ENCODE measurements around the gene SPI1.

The SPI1 gene

GRCh38 chr11:47398551-47398950 is 20.2 kb upstream of the SPI1 start:
- no peak for ATAC-seq
- no peak for TF ChIP-seq PATZ1 (CRISPR knock-in tag; IDR thresholded peaks at IDR 0.05; ENCODE audit: borderline replicate concordance)
- no peak for TF ChIP-seq ZNF8 (CRISPR knock-in tag; IDR thresholded peaks at IDR 0.05)
- TF ChIP-seq TCF4 (CRISPR knock-in tag; IDR thresholded peaks at IDR 0.05; ENCODE audit: borderline replicate concordance) = no peak
- no peak for TF ChIP-seq ZNF565 (CRISPR knock-in tag; conservative IDR thresholded peaks at IDR 0.05; ENCODE audit: low read depth)
- no peak for TF ChIP-seq RARB (CRISPR knock-in tag; IDR thresholded peaks at IDR 0.05)
- TF ChIP-seq ZC3H10 (CRISPR knock-in tag; IDR thresholded peaks at IDR 0.05) = no peak
- no peak for TF ChIP-seq CREB5 (CRISPR knock-in tag; IDR thresholded peaks at IDR 0.05; ENCODE audit: low read depth)
- TF ChIP-seq SNAI2 (CRISPR knock-in tag; IDR thresholded peaks at IDR 0.05) = no peak

GRCh38 chr11:47398011-47398410 is 19.7 kb upstream of the SPI1 start:
- no peak for TF ChIP-seq OSR1 (CRISPR knock-in tag; IDR thresholded peaks at IDR 0.05)
- TF ChIP-seq ZFP30 (CRISPR knock-in tag; IDR thresholded peaks at IDR 0.05) = no peak
- no peak for ATAC-seq

DNA sequence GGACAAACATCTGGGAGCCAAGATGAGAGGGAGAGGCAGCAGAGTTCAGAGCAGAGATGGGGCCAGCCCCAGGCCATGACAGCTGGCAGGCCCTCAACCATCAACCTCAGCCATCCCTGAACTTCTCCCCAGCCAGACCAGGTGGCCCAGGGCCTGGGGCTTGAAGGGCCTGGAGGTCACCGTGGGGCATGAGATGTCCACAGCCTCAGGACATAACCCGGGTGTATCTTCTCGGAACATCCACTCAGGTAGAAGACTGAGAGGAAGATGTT is 17.6 kb upstream of the SPI1 start:
- no peak for TF ChIP-seq RARB (CRISPR knock-in tag; IDR thresholded peaks at IDR 0.05)
- no peak for TF ChIP-seq PATZ1 (CRISPR knock-in tag; IDR thresholded peaks at IDR 0.05; ENCODE audit: borderline replicate concordance)
- no peak for TF ChIP-seq CSRNP3 (CRISPR knock-in tag; IDR thresholded peaks at IDR 0.05)
- TF ChIP-seq ZC3H10 (CRISPR knock-in tag; IDR thresholded peaks at IDR 0.05) = no peak
- TF ChIP-seq ZNF8 (CRISPR knock-in tag; IDR thresholded peaks at IDR 0.05) = no peak
- TF ChIP-seq ZFP3 (CRISPR knock-in tag; IDR thresholded peaks at IDR 0.05) = no peak
- no peak for TF ChIP-seq GLIS3 (CRISPR knock-in tag; IDR thresholded peaks at IDR 0.05)
- no peak for ATAC-seq

- ATAC-seq = no peak
Observed at GRCh38 chr11:47395223-47396048, 17.1 kb upstream of the SPI1 start.

More at GRCh38 chr11:47395223-47396048, 17.1 kb upstream of the SPI1 start:
- no peak for TF ChIP-seq ISL1 (CRISPR knock-in tag; IDR thresholded peaks at IDR 0.05)
- TF ChIP-seq CREB5 (CRISPR knock-in tag; IDR thresholded peaks at IDR 0.05; ENCODE audit: low read depth) = no peak
- no peak for TF ChIP-seq ZFP30 (CRISPR knock-in tag; IDR thresholded peaks at IDR 0.05)
- no peak for TF ChIP-seq CSDC2 (CRISPR knock-in tag; IDR thresholded peaks at IDR 0.05)
- no peak for TF ChIP-seq SNAI2 (CRISPR knock-in tag; IDR thresholded peaks at IDR 0.05)
- TF ChIP-seq BACH2 (CRISPR knock-in tag; IDR thresholded peaks at IDR 0.05; ENCODE audit: borderline replicate concordance) = no peak
- TF ChIP-seq TCF4 (CRISPR knock-in tag; IDR thresholded peaks at IDR 0.05; ENCODE audit: borderline replicate concordance) = no peak
- no peak for TF ChIP-seq PATZ1 (CRISPR knock-in tag; IDR thresholded peaks at IDR 0.05; ENCODE audit: borderline replicate concordance)
- no peak for TF ChIP-seq PPARA (CRISPR knock-in tag; IDR thresholded peaks at IDR 0.05; ENCODE audit: borderline replicate concordance)
- TF ChIP-seq TSHZ2 (CRISPR knock-in tag; IDR thresholded peaks at IDR 0.05) = no peak
- no peak for TF ChIP-seq CSRNP3 (CRISPR knock-in tag; IDR thresholded peaks at IDR 0.05)
- TF ChIP-seq ARNTL (CRISPR knock-in tag; IDR thresholded peaks at IDR 0.05; ENCODE audit: borderline replicate concordance, low read depth) = no peak
- no peak for TF ChIP-seq OSR1 (CRISPR knock-in tag; IDR thresholded peaks at IDR 0.05)
- TF ChIP-seq ZC3H10 (CRISPR knock-in tag; IDR thresholded peaks at IDR 0.05) = no peak

All from SK-N-SH treated with all-trans-retinoic acid at 6 μM for 48 hours (cell line).